ENCODE results near the gene RASGRF1.

The RASGRF1 gene

DNA sequence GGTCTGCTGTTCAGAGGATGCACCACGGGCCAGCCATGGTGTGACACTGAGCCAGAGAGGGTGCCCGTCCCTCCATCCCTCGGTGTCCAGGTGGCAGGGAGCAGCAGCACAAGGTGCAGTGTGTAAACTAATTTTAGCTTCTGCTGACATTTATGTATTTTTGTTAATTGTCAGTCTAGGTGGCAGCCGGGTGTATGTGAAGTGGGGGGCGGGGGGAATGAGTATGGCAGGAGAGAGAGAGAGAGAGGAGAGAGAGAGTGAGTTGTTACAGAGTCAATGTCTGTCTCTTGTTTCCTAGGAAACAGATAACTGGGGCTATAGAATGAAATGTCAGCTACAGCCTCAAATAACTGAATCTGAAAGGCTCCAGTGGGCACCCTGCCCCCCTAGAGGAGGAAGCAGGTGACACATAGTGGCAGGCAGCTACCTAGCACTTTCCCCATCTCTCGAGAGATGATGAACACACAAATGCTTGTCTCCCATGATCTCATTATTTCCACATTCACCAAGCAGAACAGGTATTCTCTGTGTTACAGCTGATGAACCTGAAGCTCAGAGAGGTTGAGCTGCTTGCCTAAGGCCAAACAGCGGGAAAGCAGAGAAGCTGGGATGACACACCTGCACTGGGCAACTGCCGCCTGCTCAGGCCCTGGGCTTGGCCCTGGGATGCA is 24.7 kb downstream of the RASGRF1 start:
- DNase-seq: peak; percentile 9

- no peak for DNase-seq
These were observed 25.2 kb downstream of the RASGRF1 start for GRCh38 chr15:79065361-79065705.

DNA sequence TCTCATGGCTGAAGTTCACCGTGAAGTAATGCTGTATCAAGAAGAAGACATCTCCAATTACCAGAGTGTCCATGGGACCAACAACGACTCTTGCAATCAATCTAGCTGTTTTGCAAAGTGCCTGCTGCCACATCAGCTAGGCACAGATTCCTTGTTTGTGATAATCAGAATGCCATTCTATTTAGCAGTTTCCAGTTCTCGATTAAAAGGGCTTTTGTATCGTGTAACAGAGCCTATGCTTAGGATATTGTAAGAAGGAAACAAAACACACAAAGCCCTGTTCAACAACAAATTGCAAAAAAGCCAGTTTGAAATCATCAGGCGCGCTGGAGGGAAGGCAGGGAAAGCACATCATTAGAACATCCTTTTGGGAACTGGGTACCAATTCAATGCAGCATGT is 26.1 kb downstream of the RASGRF1 start:
- DNase-seq: no peak

DNA sequence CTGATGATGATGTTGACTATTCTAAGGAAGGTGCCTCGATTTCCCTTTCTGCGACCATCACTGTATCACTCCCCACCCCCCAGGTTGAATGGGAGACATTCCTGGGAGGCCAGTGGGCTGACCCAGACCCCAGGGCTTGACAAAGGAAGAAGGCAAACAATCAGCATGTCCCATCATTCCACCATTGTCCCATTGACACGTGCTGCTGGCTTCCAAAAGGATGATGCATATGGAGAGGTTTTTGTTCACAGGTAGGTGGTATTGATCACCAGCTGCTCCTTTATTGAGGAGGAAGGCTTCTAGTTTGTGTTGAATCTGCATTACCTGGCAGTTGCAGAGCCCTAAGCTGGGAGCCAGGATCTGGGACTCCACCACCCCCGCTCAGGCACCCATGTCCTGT is 30.4 kb downstream of the RASGRF1 start:
- no peak for DNase-seq

- DNase-seq: no peak
These were observed 31.5 kb downstream of the RASGRF1 start for GRCh38 chr15:79059081-79059572.

DNA sequence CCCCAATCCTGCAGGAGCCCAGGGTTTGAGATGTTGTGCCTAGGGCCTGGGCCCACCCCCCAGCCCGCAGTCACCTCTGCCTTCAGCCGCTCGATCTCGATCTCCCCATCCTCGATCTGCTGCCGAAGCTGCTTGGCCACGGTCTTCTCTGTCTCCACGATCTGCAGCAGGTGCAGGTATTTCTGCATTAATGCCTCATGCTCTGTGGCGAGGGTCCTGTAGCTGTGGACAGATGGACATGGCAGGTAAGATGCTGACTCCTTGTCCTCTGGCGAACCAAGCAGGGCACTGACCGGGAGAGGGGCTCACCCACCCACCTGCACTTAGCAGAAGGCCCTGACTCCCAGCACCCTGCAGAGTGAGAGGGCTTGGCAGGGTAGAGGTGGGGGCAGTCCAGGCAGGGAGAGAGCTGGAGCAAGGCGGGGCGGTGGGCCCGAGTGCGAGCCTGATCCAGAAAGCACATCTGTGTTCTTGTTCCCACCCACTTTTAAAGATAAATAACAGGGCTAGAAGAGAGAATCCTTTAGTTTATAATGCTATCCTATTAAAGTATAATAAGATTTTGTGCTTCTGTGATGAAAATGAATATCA is 32.2 kb downstream of the RASGRF1 start:
- DNase-seq: no peak

DNA sequence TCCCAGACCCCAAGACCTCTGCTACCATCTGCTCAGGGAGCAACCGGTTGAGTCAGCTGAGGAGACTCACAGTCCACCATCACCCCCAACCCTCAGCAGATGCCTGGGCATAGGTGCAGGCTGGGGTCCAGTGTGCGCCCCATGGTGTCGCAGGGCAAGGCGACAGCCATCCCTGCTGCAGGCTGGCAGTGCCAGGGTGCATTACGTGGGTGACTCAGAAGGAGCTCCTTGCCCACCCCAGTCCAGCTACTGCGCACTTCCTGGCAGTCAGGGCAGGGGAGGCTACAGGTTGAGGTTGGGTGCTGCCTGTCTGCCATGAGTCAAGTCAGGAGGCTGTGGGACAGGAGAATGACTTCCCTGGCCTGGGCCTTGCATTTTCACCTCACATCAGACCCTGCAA is 33.5 kb downstream of the RASGRF1 start:
- DNase-seq: no peak

DNA sequence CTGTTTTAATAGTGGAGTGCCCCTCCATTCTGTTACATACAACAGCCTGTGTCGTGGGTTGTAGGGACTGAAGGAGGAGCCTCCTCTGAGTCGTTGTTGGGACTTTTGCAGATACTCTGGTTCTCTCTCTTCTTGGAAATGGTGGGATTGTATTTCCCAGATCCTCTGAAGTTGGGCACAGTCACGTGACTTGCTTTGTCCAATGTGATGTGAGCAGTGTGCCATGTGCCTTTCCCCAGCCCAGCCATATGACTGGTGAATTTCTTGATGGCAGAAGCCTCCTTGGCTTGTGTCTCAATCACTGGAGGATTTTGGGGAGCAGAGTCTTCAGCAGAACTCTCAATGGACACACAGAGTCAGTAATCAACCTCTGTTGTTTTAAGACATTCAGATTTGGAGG is 36.2 kb downstream of the RASGRF1 start:
- DNase-seq: no peak

- no peak for DNase-seq
These were observed 36.7 kb downstream of the RASGRF1 start for GRCh38 chr15:79053894-79054293.

DNA sequence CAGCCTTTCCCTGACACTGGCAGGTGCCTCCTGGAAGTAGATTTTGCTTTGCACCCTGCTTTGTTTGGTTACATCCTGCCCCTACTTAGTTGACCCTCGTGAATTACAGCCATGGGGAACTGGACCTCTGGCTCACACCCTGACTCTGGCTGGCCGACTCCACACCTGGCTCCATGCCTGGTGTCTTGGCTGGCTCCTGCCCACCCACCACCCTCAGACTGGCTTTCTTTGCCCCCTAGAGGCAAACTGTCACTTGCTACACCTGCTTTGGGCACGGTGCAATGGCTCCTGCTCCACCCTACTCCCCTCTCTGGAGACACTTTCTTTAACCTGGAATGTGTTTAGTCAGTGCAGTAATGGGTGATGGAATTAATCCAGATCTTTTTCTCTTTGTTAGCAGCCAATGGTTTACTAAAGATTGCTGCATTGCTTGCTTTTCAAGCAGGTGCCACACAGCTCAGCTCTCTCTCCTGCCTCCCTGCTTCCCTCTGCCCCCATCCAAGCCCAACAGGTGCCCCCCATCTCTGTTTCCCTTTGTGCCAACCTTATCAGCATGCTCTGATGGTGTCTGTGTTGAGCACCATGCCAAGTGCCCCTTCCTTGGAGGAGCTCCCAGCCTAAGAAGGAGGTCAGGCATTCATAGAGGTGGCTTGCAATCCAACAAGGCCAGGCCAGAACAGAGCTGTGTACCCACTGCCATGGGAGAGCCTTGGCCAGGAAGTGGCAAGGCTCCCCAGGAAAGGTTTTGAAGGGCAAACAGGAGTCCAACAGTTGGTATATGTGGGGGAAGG is 38.4 kb downstream of the RASGRF1 start:
- no peak for DNase-seq

DNA sequence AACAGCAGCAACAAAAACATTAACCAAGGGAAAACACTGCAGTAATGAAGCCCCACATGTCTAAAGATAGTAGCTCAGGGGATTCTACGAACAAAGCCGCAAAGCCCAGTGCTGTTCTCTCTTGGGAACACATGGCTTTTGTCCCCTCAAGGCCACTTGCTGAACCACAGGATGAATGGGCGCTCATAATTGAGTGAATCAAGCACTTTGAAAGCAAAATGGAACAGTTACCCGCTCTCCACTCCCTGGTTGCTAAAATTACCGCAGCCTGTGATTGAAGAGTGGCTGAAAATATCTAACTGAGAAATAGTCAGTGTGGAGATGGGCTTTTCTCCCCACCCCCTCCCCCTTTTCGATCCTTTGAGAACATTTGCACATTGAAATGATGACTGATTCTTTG is 39.6 kb downstream of the RASGRF1 start:
- DNase-seq: no peak

DNA sequence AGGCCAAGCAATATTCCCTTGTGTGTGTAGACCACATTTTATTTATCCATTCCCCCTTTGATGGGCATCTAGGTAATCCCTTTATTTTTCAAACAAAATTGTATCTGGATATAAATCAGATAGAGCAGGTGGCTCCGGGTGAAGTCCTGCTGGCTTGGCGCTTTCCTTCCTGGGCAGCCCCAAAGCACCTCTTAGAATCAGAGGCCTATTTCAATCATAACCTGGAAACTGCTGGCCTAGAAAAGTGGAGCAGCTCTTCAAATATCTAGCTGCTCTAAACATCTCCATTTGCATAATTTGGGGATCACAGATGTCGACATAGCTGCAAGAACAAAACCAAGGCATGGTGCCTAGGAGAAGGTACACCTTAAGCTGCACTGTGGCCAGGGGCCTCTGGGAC is 40.2 kb downstream of the RASGRF1 start:
- no peak for DNase-seq

GRCh38 chr15:79049416-79049815 is 41.2 kb downstream of the RASGRF1 start:
- no peak for DNase-seq

GRCh38 chr15:79047676-79048439 is 42.7 kb downstream of the RASGRF1 start:
- no peak for DNase-seq

DNA sequence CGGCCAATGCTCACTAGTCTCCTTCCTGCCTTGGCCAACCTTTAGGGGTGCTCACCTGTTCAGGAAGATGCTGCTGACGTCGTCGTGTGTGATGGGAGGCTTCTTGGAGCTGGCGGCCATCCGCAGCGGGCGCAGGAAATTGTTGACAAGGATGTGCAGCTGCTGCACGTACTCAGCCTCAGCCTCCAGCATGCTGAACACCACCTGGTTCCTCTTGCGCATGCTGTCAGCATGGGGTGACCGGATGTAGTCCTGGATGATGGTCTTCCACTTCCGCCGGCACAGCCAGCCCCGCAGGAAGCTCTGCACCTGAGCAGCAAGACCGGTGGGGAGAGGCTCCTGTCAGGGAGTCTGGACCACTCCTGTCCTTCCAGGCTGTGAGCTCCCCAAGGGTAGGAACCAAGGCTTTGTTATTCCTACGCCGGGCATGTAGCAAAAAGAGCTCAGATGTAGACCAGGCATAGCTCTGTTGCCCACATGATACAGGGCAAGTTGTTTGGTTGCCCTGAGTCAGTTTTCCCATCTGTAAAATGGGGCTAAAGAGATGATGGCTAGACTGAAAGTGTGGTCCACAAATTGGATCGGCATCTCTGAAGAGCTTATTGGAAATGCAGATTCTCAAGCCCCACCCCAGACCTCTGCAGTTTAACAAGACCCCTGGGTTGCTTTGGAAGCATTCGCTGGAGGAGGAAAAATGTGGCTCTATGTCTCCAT is 43.7 kb downstream of the RASGRF1 start:
- DNase-seq: no peak

GRCh38 chr15:79045041-79045440 is 45.5 kb downstream of the RASGRF1 start:
- DNase-seq: no peak

GRCh38 chr15:79042213-79042928 is 48.2 kb downstream of the RASGRF1 start:
- DNase-seq: no peak

DNA sequence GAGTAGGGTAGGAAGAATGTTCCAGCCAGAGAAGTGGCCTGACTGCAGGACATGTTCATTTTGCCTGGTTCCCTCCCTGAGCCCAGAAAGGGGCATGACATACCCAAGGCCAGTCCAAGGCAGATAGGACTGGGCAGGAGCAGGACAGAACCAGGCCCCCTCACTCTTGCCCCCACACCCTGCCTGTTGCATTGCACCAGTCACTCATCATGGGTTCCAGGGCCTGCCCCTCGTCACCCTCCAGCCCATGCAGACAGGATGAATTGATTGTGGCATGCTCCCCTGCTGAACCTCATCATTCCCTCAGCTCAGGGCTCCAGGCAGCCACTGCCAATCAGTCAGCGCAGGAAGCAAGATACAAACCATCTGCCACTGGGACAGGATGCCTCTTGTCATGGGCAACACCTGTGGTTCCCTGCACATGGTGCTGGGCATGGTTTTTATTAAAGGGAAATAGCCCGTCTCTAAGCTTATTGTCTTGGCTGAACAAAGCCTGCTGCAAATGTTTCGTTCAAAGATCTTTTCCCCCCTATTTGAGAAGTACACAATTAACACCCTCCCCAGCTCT is 48.9 kb downstream of the RASGRF1 start:
- peak; percentile 14 for DNase-seq

GRCh38 chr15:79037848-79038247 is 52.7 kb downstream of the RASGRF1 start:
- DNase-seq: no peak

GRCh38 chr15:79036323-79036722 is 54.3 kb downstream of the RASGRF1 start:
- no peak for DNase-seq

GRCh38 chr15:79035814-79036213 is 54.8 kb downstream of the RASGRF1 start:
- no peak for DNase-seq

All from NCI-H1694 treated with DMSO at 0.1 percent for 48 hours (cell line).